Omental fat pad (tissue), 4 donors: Measurements from ENCODE around the gene CLK4. TPM values are rescaled to one million over a fixed set of nuclear protein-coding genes. Genes with fewer than 3 reads are reported as not detected.

Source experiments
- ATAC-seq: fragments of 150-250 bp; one replicate; pipeline ENCODE4 v1.9.1; 2016; ENCODE audit warnings: mild to moderate bottlenecking, moderate library complexity; ENCODE audit not compliant: low FRiP score
- DNase-seq: peaks from one replicate; pipeline ENCODE4 v3.0.0-alpha.2; 2019; ENCODE audit warnings: low spot score
- CTCF ChIP-seq, 3 donors: fragments of 450-650 bp; IDR thresholded peaks; one replicate each; pipeline ENCODE4 v1.5.1; 2016 to 2017; ENCODE audit warnings: antibody characterized with exemption in 3 of 3, mild to moderate bottlenecking in 3 of 3, moderate library complexity in 2 of 3
- total RNA-seq, 4 donors: library from RNA; depleted of rRNA; stranded (reverse); fragments of >200 nt; gene quantifications; one replicate each; pipeline ENCODE4 v1.1.0, GENCODE V29; 2016

CLK4 gene
- total RNA-seq, 4 donors from 2014 or later, result 18.4 to 62.6 (median 34.6) TPM

DNA sequence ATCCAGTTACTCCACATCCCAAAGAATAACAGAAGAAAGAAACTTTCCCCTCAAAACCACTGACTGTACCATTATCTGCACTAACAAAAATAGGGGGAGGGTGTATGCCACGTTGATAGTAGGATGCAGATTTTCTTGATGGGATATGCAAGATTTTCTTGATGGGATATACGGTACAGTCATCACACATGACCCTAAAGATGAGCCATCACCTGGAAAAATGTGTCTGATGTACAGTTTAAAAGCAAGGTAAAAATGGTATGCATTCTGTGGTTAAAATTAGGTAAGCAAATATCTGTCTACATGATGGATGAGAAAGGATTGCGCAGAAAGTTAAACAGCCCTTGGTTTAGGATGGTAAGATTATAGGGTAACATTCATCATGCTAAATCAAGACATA lies 45.2 kb downstream of the CLK4 start:
- DNase-seq (no peak), ATAC-seq (no peak)
- TF ChIP-seq CTCF (IDR thresholded peaks at IDR 0.05), result no peak

GRCh38 chr5:178580271-178580955 lies 46.4 kb downstream of the CLK4 start:
- DNase-seq (no peak), ATAC-seq (no peak)
- no peak for TF ChIP-seq CTCF (IDR thresholded peaks at IDR 0.05)

DNA sequence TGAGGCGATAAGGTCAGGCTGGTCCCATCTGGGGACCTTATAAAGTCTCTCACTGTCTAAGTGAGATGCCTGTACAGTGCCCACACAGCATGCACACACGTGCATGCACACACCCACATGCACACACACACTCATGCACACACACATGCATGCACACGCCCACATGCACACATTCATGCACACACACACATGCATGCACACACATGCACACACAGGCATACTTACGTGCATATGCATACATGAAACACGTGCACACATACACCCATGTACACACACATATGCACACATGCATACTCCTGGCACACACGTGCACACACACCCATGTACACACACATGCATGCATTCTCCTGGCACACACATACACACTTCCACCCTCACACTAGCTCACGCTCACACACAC lies 48.9 kb downstream of the CLK4 start:
- DNase-seq (no peak), ATAC-seq (no peak)
- no peak for TF ChIP-seq CTCF (IDR thresholded peaks at IDR 0.05)

- TF ChIP-seq CTCF (IDR thresholded peaks at IDR 0.05), result no peak
- ATAC-seq, result no peak
- no peak for DNase-seq
Observed at GRCh38 chr5:178577376-178577839, 49.4 kb downstream of the CLK4 start.

DNA sequence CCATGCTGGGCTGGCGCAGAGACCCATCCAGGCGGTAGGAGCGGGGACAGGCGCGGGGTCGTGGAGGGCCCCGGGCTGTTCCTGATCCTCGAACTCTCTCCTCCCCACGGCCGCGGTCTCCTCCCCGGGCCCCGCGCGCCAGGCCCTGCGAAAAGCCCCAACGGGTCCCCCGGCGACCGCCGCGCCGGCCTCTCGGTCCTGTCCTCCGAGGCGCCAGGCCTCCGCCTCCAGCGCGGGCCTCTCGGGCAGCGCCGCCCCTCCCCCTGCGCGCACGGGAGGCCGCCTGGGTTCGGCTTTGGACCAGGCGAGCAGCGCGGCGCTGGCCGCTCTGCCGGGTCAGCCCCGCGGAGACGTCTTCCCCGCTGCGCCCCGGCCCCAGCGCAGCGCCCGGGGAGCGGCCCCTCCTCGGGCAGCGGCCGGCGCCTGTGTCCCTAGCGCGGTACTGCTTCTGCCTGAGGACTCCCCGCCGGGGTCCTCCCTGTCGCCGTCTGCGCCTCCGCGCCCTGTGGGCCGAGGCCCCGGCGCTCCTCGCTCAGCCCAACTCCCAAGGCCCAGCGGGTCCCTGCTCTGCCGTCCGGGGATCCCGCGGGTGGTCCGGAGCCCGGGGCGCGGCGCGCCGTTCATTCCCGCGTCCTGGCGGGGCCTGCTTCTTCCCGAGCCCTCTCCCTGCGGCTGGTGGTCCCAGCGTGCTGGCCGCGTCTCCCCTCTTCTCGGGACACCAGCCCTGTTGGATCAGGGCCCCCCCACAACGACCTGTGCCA lies 50.1 kb downstream of the CLK4 start:
- ATAC-seq (no peak), DNase-seq (no peak)
- no peak for TF ChIP-seq CTCF (IDR thresholded peaks at IDR 0.05)

DNA sequence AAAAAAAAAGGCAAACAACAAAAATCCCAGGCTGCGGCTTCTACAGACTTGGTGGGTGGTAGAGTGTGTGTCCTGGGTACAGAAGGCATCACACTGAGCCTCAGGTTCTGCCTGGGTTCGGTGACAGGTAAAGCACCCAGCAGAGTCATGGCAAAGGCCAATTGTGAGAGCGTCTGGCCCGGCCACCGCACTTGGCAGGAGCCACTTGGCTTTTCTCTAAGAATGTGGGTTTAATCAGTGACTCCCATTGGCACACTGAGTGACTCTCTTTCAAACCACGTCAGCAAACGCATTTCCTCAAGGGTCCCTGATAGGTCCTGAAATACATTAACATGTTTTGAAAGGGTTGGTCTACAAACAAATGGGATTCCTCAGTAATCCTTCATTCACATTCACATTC lies 53.6 kb downstream of the CLK4 start:
- DNase-seq (no peak), ATAC-seq (no peak)
- no peak for TF ChIP-seq CTCF (IDR thresholded peaks at IDR 0.05)

GRCh38 chr5:178572617-178573016 lies 54.2 kb downstream of the CLK4 start:
- no peak for ATAC-seq
- no peak for DNase-seq
- no peak for TF ChIP-seq CTCF (IDR thresholded peaks at IDR 0.05)
